C4-2B (cell line): ENCODE data around the gene WWOX.

ENCODE experiments used
- ZFX ChIP-seq: fragments of 450-650 bp; IDR thresholded peaks from 2 replicates; pipeline ENCODE4 v1.6.1; 2017
- TF ChIP-seq, protein P1 (sequence below): fragments of 450-650 bp; conservative IDR thresholded peaks from 2 replicates; pipeline ENCODE4 v1.5.1; 2017; ENCODE audit warnings: mild to moderate bottlenecking

DNA sequence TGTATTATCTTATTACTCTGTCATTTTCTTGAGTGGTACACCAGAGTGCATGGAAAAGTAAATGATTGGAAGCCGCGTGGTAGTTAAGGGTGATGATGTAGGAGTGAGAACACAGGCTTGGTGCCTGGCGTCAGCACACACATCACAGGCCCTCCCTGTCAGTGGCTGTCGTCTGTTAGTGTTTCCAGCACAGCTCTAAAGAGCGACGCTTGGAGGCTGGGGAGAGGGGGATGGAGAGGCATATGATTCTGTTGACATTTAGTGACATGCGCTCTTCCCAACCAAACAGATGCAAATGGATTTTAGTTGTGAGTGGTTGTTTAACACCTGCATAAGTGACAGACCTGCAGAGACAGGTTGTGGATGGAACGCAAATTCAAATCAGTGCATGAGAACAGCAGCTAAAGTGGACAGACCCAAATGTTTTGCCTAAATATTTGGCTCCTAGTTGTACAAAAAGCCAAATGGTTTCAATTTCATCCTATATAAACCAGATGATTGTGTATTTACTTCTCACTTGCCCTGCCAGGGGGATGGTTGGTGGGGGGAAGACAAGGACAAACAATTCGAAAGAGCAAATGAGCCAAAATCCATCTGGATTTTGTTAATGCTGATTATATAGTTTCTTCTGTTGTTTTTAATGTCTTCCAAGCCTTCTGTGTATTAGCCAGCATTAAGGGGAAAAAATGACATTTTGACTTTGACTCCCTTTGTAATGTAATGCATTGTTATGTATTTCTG, 222.3 kb downstream of the WWOX start:
- TF ChIP-seq, protein P1, sequence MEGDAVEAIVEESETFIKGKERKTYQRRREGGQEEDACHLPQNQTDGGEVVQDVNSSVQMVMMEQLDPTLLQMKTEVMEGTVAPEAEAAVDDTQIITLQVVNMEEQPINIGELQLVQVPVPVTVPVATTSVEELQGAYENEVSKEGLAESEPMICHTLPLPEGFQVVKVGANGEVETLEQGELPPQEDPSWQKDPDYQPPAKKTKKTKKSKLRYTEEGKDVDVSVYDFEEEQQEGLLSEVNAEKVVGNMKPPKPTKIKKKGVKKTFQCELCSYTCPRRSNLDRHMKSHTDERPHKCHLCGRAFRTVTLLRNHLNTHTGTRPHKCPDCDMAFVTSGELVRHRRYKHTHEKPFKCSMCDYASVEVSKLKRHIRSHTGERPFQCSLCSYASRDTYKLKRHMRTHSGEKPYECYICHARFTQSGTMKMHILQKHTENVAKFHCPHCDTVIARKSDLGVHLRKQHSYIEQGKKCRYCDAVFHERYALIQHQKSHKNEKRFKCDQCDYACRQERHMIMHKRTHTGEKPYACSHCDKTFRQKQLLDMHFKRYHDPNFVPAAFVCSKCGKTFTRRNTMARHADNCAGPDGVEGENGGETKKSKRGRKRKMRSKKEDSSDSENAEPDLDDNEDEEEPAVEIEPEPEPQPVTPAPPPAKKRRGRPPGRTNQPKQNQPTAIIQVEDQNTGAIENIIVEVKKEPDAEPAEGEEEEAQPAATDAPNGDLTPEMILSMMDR, result no peak
- no peak for TF ChIP-seq ZFX
